Ovary (tissue), 3 donors: ENCODE results near the gene MRAS.

ENCODE experiments used
- CTCF ChIP-seq, 3 donors: fragments of 450-650 bp in 2 of 3; fragments of 200-600 bp in 1 of 3; IDR thresholded peaks; one replicate each; pipeline versions ENCODE4 v1.5.1 to v1.8.0; 2016 to 2022; ENCODE audit warnings: antibody characterized with exemption in 3 of 3, mild to moderate bottlenecking in 1 of 3
- POLR2A ChIP-seq: fragments of 450-650 bp; IDR thresholded peaks from one replicate; pipeline ENCODE4 v1.6.1; 2017; ENCODE audit warnings: antibody characterized with exemption, mild to moderate bottlenecking, moderate library complexity
- donor health status: DM: no; HTN: no; CAD: no.

GRCh38 chr3:138448631-138449030 is 100.3 kb downstream of the MRAS start:
- TF ChIP-seq CTCF (IDR thresholded peaks at IDR 0.05) (no peak), POLR2A (no peak)
